Measurements from ENCODE around the gene TRAPPC2L.

The TRAPPC2L gene, protein sequence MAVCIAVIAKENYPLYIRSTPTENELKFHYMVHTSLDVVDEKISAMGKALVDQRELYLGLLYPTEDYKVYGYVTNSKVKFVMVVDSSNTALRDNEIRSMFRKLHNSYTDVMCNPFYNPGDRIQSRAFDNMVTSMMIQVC

DNA sequence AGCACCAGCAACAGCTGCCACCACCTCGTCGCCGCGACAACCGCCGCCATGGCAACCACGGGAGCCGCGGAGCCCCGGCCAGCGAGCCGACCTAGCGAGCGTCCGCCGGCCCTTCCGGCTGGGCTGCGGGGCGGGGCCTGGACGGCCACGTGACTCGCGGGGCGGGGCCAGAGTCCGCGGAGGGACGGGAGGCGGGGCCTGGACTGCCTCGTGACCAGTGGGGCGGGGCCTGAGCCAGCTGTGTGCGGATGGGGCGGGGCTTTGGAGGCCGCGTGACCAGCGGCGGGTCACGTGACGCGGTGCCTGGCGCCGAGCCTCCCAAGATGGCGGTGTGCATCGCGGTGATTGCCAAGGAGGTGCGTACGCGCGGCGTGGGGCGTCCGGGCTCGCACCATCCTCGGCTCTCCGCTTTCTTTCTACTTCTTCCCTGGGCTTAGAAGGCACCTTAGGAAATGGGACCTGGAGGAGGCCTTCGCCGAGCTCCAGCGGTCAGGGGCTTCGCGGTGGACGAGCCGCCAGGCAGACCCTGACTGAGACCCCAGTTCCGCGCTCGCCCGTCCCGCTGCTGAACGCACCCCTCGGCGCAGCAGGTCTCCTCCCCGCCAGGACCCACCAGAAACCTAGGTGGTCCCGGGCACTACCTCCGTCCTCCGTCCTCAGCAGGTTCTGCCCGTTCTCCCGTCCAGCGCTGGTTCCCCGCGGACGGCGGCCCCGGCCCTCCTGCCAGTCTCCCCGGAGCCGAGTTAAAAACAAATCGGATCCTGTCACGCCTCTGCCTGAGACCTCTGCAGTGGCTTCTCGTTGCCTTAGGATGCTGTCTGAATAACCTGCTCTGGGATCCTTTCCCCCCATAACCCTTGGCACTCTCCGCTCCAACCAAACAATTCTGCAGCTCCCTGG lies at the start of gene TRAPPC2L, which contains the start of gene GALNS:
TRAPPC2L (plus strand) TSS at position 300 of the 900 bp plus-strand sequence; CDS start at position 324, 24 bp downstream.
GALNS (minus strand) TSS at position 120 of the 900 bp plus-strand sequence; CDS start at position 50, 70 bp downstream.
- peak; percentile 97 to 98 for DNase-seq

DNA sequence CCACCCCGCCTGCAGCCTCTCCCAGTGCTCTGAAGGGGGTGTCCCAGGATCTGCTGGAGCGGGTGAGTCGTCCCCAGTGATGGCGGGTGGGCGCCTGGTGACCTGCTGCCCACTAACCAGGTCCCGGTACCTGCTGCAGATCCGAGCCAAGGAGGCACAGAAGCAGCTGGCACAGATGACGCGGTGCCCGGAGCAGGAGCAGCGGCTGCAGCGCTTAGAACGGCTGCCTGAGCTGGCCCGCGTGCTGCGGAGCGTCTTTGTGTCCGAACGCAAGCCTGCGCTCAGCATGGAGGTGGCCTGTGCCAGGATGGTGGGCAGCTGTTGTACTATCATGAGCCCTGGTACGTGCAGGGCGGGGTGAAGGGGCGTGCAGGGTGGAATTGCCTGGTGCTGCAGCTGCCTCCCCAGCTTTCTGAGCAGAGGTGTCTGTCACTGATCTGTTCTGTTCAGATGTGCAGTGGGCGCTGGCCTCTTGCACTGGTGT lies 49.7 kb upstream of the TRAPPC2L start:
- DNase-seq: no peak

DNA sequence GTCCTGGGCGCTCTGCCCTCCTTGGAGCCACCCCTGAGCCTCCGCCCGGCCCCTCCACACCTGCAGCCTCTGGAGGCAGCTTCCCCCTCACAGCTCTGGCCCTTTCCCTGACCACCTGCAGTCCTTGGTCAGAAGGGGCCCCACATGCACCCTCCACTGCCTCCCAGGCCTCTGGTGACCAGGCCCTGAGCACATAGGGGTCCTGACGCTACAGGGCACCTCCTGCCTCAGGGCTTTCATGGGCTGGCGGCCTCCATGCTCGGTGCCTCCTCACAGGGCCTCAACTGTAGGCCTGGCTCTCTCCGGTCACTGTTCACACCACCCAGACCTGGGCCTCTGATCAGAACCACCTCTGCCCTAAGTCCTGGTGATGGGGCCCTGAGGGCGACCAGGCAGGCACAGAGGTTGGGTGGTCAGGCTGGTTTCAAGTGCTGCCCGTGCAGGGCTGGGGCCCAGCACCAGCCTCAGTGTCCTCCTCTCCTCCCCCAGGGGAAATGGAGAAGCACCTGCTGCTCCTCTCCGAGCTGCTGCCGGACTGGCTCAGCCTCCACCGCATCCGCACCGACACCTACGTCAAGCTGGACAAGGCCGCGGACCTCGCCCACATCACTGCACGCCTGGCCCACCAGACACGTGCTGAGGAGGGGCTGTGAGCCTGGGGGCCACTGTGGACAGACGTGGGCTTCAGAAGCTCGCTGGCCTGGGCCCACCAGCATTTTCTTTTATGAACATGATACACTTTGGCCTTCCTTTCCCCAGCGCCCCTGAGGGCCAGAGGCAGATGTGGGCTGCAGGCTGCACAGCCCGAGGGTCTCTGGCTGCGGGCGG lies 49.1 kb upstream of the TRAPPC2L start:
- no peak for DNase-seq

DNA sequence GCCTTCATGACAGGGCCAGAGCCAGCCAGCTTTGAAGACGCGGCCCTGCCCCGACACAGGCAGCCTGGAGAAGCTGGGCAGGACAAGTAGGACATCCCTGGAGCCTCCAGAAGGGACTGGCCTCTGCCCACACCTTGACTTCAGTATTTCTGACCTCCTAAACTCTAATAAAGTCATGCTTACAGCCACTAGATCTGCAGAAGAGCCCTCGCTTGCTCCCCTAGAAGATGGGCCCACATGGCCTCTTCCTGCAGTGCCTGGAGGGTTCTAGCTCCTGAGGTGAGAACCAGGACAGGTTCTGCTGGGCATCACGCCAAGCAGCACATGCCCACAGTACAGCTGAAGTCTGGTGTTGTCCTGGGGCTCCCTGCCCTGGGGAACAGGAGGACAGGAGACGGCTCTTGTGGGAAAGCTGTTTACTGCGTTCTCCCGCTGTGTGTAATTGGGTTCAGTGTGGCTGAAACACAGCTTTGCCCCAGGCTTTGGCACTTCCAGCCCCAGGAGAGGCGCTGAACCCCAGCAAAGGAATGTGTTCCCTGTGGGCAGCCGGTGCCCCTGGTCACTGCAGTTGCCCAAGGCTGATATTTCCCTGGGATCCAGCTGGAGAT lies 47.8 kb upstream of the TRAPPC2L start:
- no peak for DNase-seq

DNA sequence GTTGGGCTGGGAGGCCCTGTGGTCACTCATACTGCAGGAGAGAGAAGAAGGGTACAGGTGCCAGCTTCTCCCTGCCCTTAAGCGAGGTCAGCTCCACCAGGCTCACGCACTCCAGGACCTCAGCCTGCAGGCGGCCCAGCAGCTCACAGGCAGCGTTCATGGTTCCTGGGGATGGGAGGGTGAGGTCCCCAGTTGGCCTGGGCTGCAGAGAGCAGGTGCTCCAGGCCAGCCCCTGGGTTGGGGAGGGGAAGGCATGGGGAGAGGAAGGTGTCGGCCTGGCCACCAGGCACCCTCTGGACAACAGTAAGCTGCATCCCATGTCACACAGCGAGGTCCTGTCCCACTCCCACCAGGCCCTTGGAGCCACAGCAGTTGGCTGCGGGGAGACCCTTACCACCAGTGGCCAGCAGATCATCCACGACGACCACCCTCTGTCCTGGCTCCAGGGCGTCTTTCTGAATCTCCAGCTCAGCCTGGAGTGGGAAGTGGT lies 47.2 kb upstream of the TRAPPC2L start:
- no peak for DNase-seq

DNA sequence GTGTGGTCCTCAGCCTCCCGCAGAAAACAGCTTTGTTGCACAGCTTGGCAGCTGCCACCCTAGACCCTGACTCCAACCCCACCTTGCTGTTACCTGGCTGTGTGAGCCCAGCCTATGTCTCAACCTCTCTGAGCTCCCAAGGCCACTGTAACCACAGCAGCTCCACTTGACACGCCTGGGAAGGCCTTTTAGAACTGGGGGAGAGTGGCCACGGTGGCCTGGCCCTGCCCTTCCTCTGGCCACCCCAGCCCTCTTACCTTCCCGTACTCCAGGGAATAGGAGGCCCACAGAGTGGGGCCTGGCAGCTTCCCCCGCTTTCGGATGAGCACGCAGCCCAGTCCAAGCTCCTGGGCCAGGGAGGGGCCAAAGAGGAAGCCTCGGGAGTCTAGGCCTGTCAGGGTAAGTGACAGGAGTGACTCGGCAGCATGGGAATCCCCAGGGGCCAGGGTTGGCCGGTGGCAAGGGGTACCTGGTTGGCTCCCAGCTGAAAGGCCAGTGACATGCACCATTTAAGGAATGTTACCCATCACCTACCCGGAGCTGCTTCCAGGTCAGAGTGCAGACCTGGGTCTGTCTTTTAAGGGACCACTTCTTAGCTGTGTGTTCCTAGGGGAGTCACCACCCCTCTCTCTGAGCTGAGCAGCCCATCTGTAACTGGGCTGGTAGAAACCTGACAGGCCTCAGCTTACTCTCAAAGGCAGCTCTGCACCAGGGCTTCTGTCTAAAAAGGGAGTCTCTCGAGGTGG lies 46.6 kb upstream of the TRAPPC2L start:
- DNase-seq: peak in 1 of 2 donors; percentile 36

DNA sequence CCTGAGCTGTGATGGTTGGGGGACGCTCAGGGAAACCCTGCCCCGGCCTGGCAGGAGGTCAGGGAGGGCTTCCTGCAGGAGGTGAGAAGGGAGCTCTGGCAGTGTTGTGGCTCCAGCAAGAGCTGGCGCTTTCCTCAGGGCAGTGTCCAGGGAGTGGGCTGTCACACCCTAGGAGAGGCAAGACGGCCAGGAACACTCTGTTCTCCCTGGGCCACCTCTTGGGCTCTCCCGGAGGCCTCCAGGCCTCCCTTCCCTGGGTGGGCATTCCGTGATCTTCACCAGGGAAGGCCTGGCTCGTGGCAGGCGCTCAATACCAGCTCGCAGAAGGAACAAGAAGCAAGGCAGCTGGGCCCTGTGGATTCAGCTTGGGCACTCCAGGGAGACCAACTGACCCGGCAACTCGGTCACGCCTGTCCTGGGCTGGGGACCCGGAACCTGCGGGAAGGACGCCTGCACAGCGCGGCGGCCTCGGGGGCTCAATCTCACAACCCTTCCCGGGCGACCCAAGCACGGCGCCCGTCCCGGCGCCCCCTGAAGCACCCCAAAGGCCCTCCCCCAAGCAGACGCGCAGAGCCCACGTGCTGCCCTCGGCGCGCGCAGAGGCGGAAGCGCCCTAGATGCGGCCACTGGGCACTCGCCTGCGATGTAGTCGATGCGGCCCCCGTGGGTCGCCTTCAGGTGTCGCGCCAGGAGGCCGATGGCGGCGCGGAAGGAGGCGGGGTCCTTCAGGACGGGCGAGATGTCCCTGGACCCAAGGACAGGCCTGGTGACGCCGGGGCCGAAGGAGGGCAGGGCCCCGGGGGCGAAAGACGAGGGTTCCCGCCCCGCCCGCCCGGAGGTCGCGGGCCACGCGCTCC lies 45.8 kb upstream of the TRAPPC2L start:
- DNase-seq: peak; percentile 65 to 71

DNA sequence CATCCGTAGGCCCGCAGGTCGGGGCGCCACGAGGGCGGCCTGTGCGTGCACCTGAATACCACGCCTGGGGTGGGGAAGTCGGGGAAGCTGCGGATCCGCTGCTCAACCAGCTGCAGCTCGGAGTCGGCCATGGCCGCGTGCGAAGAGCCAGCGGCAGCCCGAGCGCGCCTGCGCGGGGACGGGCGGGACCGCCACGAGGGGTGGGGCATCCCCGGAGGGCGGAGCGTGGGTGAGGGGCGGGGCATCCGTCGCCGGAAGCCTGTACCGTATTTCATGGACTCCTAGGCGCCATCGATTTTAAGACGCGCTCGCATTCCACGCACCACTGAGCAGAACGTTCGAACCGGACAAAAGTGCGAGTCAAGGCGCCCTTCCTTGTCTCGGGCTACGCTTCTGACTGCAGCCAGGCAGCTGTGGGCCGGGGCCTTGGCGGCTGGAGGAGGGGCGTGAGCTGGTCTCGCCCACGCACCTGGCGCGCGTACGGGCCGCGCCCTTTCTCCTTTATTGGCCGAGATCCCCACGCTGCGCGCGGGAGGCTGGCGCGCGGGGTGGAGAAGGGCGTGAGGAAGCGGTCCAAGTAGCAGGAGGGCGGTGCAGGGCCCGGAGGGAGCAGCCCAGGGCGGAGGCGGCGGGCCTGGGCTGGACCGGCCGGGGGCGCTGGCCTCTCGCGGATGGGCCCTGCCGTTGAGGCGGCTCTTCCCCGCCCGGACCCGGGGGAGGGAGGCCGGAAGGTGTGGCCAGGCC lies 45.0 kb upstream of the TRAPPC2L start, which contains the start of gene APRT:
APRT (minus strand) TSS at position 160 of the 744 bp plus-strand sequence; CDS start at position 131, 29 bp downstream.
- DNase-seq: peak; percentile 95 to 96

DNA sequence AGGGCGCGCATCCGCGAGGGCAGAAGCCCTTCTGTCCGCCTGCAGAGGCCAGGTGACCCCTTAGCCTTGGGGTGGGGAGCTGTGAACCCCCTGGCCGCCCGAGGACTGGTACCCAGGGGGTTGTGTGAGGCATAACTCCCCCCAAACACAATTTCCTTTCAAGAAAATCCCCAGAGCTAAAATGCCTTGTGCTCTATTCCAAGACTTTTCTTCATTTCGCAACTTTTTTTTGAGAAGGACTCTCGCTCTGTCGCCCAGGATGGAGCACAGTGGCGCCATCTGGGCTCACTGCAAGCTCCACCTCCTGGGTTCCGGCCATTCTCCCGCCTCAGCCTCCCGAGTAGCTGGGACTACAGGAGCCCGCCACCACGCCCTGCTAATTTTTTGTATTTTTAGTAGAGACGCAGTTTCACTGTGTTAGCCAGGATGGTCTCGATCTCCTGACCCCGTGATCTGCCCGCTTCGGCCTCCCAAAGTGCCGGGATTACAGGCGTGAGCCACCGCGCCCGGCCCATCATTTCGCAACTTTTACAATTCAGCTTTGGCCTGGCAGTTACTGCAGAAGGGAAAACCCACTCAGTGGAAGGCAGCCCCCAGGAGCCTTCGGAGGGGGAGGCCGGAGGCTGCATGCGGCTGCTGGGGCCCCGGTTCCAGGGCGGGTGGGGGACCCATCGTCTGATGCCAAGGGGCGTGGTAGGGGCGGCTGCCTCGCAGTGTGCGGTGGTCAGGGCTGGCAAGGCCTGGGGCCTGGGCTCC lies 44.2 kb upstream of the TRAPPC2L start:
- no peak for DNase-seq

DNA sequence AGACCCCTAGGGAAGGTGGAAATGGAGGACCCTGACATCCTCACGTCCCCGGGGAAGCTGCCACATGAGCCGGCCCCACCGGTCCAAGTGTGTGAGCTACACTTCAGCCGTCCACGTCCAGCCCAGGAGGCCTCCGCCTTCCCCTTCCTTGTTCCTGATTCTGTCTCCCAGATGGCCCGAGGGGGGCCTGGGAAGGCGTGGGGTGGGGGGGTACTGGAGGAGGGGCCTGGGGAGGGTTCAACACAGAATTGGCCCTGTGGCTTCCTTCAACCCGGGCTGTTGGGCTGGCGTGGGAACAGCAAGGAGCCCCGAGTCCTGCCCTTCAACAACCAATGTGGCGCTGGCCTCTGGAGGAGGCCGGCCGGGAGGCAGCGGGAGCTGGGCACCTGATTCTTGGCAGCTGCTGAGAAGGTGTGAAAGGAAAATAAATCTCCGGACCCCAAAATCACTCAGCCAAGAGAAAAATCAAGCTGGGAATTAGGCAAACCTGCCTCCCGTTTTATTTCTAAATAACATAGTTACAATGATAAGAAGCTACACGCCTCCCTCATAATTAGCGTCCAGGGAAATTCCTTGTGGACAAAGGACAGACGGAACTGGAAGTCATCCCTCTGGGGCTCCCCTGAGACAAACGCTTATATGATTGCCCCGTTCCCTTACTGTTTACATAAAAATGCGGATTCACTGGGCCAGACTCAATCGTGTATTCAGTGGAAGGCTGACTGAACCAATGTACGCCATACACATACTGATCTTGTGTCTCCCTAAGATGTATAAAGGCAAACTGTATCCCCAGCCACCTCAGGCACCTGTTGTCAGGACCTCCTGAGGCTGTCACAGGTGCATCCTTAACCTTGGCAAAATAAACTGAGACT lies 43.4 kb upstream of the TRAPPC2L start:
- DNase-seq: no peak

DNA sequence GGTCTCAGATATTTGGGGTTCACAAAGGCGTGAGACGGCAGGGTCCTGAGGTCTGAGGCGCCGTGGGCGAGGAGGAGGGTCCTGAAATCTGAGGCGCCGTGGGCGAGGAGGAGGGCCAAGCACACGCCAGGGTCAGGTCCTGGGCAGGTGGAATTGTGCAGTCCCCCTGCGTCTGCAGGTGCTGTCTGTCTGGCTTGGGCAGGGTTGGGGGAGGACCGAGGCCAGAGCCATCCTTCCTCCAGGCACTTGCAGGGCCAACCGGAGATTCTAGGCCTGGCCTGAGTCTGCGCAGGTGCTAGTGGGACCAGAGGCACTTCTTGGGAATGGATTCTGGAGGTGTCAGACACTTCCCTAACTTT lies 42.8 kb upstream of the TRAPPC2L start:
- DNase-seq: no peak

DNA sequence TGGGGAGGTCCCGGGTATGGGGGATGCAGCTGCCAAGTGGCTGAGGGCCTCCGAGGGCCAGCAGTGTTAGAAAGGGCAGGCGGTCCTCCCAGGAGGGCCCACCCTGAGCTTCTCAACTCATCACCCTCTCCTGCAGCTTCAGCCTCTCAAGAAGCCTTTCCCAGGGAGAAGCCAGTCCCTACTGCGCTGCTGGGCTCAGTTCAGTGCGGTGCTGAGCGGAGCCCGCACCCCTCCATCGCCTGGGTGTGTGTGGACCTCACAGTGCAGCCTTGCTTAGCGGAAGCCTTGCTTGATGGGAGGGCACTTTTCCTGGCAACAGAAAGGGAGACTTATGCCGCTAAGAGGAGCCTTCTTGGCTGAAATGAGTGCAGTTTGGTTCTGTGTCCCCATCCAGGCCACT lies 41.7 kb upstream of the TRAPPC2L start:
- DNase-seq: no peak

DNA sequence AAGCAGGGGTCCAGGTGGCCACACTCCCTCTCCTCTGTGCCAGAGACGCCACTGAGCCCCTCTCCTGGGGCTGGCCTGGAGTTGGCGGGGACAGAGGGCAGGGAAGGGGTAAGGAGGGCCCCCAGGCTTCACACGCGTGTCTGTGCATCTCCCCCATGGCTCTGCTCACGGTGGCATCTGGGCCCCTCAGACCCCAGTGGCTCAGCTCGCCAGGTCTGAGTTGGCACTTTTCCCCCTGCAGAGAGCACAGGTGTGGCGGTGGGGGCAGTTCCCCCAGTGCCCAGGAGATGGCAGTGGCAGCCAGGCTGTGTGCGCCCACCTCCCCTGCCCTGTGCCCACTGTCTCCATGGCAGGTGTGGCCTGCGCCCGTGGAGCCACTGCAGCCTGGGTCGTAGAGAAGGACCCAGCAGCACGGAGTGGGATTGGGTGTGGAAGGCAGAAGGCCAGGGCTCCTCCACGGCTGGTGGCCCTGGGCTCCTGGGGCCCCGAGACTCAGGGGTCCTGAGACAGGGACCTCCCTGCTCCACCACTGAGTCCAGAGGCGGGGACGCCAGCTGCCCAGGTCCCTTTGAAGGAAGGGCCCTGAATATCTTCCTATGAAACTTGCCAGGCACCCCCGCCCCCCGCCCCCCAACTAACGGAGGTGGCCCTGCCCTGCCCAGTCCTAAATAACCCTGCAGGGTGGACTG lies 40.9 kb upstream of the TRAPPC2L start:
- DNase-seq: peak; percentile 48 to 59

DNA sequence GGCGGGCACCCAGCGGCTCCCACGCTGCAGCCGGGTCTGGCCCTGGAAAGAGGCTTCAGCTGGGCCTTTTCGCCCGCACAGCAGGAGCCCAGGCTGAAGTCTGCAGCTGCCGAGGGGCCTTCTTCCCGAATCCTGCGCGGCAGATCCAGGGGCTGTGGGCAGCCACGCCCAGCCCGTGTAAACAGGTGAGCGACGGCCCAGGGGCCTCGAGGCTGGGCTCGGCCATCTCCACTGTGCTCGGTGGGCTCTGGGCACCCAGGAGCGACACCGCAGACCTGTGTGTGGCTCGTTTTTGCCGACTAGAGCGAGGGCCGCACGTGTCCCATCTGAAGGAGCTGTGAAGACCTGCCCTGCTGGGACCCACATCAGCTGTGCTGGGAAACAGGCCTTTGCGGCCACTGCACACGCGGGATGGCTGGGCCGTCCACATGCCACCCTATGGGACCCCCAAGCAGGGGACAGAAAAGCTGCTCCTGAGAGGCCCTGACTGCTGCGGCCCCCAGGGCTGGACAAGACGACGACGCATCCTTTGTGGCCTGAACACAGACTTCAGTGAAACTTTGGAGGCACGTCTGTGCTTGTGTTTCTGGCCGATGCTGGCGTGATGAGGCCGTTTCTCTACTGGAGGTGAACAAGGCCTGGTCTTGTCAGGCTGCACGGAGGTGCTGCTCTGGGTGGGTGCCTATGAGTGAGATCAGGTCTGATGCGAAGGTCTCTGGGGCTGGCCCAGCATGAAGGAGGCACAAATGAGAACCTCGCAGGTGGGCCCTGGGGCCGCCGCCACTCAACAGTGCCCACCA lies 40.0 kb upstream of the TRAPPC2L start:
- no peak for DNase-seq

DNA sequence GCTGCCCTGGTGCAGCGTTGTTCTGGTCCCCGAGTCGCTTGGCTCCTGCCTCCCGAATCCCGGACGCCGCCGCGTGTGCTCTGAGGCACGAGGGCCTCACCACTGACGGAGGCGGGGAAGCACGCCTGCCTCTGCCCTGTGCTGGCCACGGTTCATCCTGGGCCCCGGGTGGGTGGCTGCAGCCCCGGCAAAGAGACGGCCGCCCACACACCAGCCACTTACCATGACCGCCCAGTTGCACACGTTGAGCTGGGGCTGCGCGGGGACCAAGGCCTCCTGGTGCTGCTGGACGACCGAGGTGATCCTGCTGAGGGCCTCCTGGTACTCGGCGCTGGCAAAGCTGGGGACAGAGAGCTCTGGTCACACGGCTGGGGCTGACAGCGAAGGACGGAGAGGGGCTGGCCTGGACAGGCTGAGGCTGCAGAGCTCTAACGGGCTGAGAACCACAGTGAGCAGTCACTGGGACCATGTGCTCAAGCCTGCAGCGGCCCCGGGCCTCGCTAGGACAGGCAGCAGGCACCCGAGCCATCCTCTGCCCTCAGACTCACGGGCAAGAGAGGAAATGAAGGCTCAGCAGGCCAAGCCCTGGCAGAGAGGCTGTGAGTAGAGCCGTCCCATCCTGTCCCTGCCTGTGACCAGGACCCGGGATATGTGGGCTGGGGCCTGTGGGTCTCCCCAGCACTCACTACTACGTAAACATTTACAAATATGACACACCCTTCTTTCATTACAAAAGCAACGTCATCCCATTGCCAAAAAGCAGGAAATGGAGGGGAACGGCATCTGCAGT lies 38.9 kb upstream of the TRAPPC2L start:
- DNase-seq: no peak

DNA sequence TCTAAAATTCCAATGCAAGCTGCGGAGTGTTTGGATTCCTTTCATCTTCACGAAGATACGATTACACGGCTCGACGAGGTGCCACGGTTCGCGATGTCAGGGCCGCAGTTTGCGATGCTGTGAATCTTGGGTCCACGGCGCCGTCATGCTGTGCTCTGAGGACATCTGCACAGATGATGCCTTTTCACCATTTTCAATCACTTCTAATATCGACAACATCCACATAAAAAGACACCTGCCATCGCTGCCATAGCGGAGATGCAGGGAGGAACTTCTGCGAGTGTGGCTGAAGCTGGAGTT lies 38.4 kb upstream of the TRAPPC2L start:
- no peak for DNase-seq
